Endothelial cell (in vitro differentiated cells): ENCODE results near the gene HOOK1. TPM values are rescaled to one million over a fixed set of nuclear protein-coding genes. Genes with fewer than 3 reads are reported as not detected.

Source experiments
- DNase-seq: peaks from one replicate; pipeline ENCODE4 v3.0.0; 2021; ENCODE audit warnings: low spot score
- H3K27ac Mint-ChIP-seq: one replicate; pipeline ENCODE4 v1.8.0; 2021; ENCODE audit warnings: mixed read lengths, inconsistent platforms; ENCODE audit not compliant: unreplicated experiment
- H3K27me3 Mint-ChIP-seq: one replicate; pipeline ENCODE4 v1.8.0; 2021; ENCODE audit warnings: mild to moderate bottlenecking, moderate library complexity, mixed read lengths, inconsistent platforms; ENCODE audit not compliant: unreplicated experiment
- H3K36me3 Mint-ChIP-seq: one replicate; pipeline ENCODE4 v1.8.0; 2021; ENCODE audit warnings: mild to moderate bottlenecking, low read depth, mixed read lengths, inconsistent platforms; ENCODE audit not compliant: unreplicated experiment
- H3K4me1 Mint-ChIP-seq: one replicate; pipeline ENCODE4 v1.8.0; 2021; ENCODE audit warnings: mild to moderate bottlenecking, mixed read lengths, inconsistent platforms; ENCODE audit not compliant: unreplicated experiment
- H3K4me3 Mint-ChIP-seq: one replicate; pipeline ENCODE4 v1.8.0; 2021; ENCODE audit warnings: mild to moderate bottlenecking, mixed read lengths, inconsistent platforms; ENCODE audit not compliant: unreplicated experiment
- H3K9me3 Mint-ChIP-seq: one replicate; pipeline ENCODE4 v1.8.0; 2021; ENCODE audit warnings: mixed read lengths, inconsistent platforms; ENCODE audit not compliant: unreplicated experiment
- CTCF ChIP-seq: fragments of 200-600 bp; sonication (generic); IDR thresholded peaks from one replicate; pipeline ENCODE4 v1.5.0; 2021; ENCODE audit warnings: antibody characterized with exemption; ENCODE audit not compliant: unreplicated experiment
- total RNA-seq: library from RNA; stranded (reverse); fragmentation: NEBNext Ultra II Directional; extraction: Animal tissue kit (Norgen Biotek cat#: 25700); gene quantifications from one replicate; pipeline ENCODE4 v1.2.1, GENCODE V29; 2021; ENCODE audit not compliant: unreplicated experiment

Gene HOOK1
- total RNA-seq, 1 donor from 2014 or later: 8.2 TPM

GRCh38 chr1:59880735-59881134, 66.0 kb downstream of the HOOK1 start:
- Mint-ChIP-seq H3K9me3 (no peaks in the 10 kb centered on the region), H3K36me3 (no peaks in the 10 kb centered on the region), H3K4me3 (no peak overlapping the region), H3K4me1 (peaks cover 15% of the 10 kb centered on the region), H3K27me3 (no peaks in the 10 kb centered on the region), H3K27ac (peak overlapping the region; percentile 43)
- DNase-seq: no peak
- TF ChIP-seq CTCF: no peak

GRCh38 chr1:59885160-59885832, 70.5 kb downstream of the HOOK1 start:
- Mint-ChIP-seq H3K36me3 (peaks cover 14% of the 10 kb centered on the region), H3K9me3 (peaks cover 19% of the 10 kb centered on the region), H3K4me3 (no peak overlapping the region), H3K4me1 (peaks cover 7% of the 10 kb centered on the region), H3K27me3 (peaks cover 6% of the 10 kb centered on the region), H3K27ac (no peak overlapping the region)
- TF ChIP-seq CTCF: no peak
- DNase-seq: no peak

GRCh38 chr1:59892841-59893811, 78.4 kb downstream of the HOOK1 start:
- DNase-seq: no peak
- Mint-ChIP-seq H3K27me3 (peaks cover 6% of the 10 kb centered on the region), H3K4me1 (peaks cover 6% of the 10 kb centered on the region), H3K36me3 (peaks cover 13% of the 10 kb centered on the region), H3K9me3 (peaks cover 18% of the 10 kb centered on the region), H3K27ac (no peak overlapping the region), H3K4me3 (no peak overlapping the region)
- no peak for TF ChIP-seq CTCF

GRCh38 chr1:59897165-59897564, 82.4 kb downstream of the HOOK1 start:
- no peak for DNase-seq
- H3K9me3 Mint-ChIP-seq: no peaks in the 10 kb centered on the region
- no peak overlapping the region for H3K27ac Mint-ChIP-seq
- peaks cover 6% of the 10 kb centered on the region for H3K4me1 Mint-ChIP-seq
- peaks cover 3% of the 10 kb centered on the region for H3K27me3 Mint-ChIP-seq
- no peak for TF ChIP-seq CTCF
- H3K36me3 Mint-ChIP-seq: no peaks in the 10 kb centered on the region
- no peak overlapping the region for H3K4me3 Mint-ChIP-seq

- Mint-ChIP-seq H3K27ac (no peak overlapping the region), H3K4me3 (no peak overlapping the region), H3K9me3 (no peaks in the 10 kb centered on the region), H3K27me3 (peaks cover 3% of the 10 kb centered on the region), H3K4me1 (no peaks in the 10 kb centered on the region), H3K36me3 (no peaks in the 10 kb centered on the region)
- DNase-seq: no peak
- TF ChIP-seq CTCF: no peak
Measured at GRCh38 chr1:59898927-59899326, 84.2 kb downstream of the HOOK1 start.
